ENCODE measurements around the gene CLK2. TPM values are rescaled to one million over a fixed set of nuclear protein-coding genes. Genes with fewer than 3 reads are reported as not detected.

Gene CLK2
- total RNA-seq, 2 donors from 2014 or later, result 69.8 to 82.3 TPM

DNA sequence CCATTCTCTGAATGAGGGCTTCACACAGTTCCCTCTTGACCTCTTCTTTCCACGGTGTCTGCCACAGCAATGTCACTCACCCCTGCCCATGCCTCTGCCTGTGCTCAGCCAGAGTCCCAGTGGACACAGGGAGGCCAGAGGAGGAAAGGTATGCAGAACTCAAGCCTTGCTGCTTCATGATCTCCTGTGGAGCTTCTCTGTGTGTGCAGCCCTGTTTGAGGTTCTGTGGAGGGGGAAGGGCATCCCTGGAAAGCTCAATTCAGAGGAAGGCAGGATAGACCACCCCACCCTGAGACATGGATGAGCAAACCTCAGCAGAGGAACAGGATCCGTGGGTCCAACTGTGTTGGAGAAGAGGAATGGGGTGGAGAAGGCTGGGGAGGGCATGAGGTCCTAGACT is 6.0 kb upstream of the CLK2 start:
- Histone ChIP-seq H3K9ac (ENCODE audit: extremely low read depth, low read length, poor library complexity, severe bottlenecking) (no peak overlapping the region), H3K27ac (ENCODE audit: low read depth, low read length) (no peak overlapping the region), H3K36me3 (ENCODE audit: control insufficient read depth, insufficient read depth, low read length) (no peaks in the 10 kb centered on the region), H3K4me1 (ENCODE audit: control insufficient read depth, insufficient read depth, low read length) (peaks cover 6% of the 10 kb centered on the region), H3K4me3 (ENCODE audit: low read length) (no peak overlapping the region), H3K9me3 (ENCODE audit: control insufficient read depth, low read length) (no peaks in the 10 kb centered on the region), H3K27me3 (ENCODE audit: control insufficient read depth, insufficient read depth, low read length, poor library complexity, severe bottlenecking) (no peaks in the 10 kb centered on the region)
- TF ChIP-seq, protein P1, sequence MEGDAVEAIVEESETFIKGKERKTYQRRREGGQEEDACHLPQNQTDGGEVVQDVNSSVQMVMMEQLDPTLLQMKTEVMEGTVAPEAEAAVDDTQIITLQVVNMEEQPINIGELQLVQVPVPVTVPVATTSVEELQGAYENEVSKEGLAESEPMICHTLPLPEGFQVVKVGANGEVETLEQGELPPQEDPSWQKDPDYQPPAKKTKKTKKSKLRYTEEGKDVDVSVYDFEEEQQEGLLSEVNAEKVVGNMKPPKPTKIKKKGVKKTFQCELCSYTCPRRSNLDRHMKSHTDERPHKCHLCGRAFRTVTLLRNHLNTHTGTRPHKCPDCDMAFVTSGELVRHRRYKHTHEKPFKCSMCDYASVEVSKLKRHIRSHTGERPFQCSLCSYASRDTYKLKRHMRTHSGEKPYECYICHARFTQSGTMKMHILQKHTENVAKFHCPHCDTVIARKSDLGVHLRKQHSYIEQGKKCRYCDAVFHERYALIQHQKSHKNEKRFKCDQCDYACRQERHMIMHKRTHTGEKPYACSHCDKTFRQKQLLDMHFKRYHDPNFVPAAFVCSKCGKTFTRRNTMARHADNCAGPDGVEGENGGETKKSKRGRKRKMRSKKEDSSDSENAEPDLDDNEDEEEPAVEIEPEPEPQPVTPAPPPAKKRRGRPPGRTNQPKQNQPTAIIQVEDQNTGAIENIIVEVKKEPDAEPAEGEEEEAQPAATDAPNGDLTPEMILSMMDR (conservative IDR thresholded peaks at IDR 0.05), result no peak
- Mint-ChIP-seq H3K9me3 (no peaks in the 10 kb centered on the region), H3K36me3 (ENCODE audit: low read depth) (peaks cover 5% of the 10 kb centered on the region), H3K27ac (no peak overlapping the region), H3K27me3 (ENCODE audit: insufficient read depth) (peaks cover 4% of the 10 kb centered on the region), H3K4me3 (no peak overlapping the region), H3K4me1 (peaks cover 13% of the 10 kb centered on the region)
- no peak for DNase-seq
- 79% methylated on average over 2 of the region's 2 CpGs; no CpG with 5 or more reads in 1 of the 2 experiments for WGBS, 2 experiments (ENCODE audit: insufficient coverage in 1 of 2, insufficient read length in 1 of 2)

DNA sequence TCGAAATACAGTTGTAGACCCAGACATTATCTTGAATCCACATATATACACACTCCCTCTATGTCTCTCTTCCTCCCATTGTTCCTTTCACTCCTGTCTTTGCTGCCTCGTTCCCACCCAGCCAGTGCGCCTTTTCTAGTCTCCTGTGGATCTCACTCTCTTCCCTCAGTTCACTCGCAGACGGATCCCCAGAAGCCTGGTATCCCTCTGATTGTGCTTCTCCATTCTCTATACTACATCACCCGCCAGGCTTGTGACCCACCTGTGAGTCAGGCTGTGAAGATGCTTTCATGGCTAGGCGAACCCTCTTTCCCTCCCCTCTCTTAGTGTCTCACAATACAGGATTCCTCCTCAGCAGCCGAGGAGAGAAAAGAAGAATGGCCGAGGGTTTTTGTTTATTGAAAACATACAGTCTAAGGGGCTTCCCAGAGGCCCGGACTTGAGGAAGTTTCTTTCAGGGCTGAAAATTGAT is 5.4 kb upstream of the CLK2 start:
- Mint-ChIP-seq H3K27ac (no peak overlapping the region), H3K9me3 (no peaks in the 10 kb centered on the region), H3K4me1 (peaks cover 15% of the 10 kb centered on the region), H3K36me3 (ENCODE audit: low read depth) (peaks cover 5% of the 10 kb centered on the region), H3K27me3 (ENCODE audit: insufficient read depth) (peaks cover 4% of the 10 kb centered on the region), H3K4me3 (peak overlapping the region; percentile 63)
- Histone ChIP-seq H3K9ac (ENCODE audit: extremely low read depth, low read length, poor library complexity, severe bottlenecking) (no peak overlapping the region), H3K27me3 (ENCODE audit: control insufficient read depth, insufficient read depth, low read length, poor library complexity, severe bottlenecking) (no peaks in the 10 kb centered on the region), H3K36me3 (ENCODE audit: control insufficient read depth, insufficient read depth, low read length) (no peaks in the 10 kb centered on the region), H3K4me3 (ENCODE audit: low read length) (no peak overlapping the region), H3K9me3 (ENCODE audit: control insufficient read depth, low read length) (no peaks in the 10 kb centered on the region), H3K27ac (ENCODE audit: low read depth, low read length) (no peak overlapping the region), H3K4me1 (ENCODE audit: control insufficient read depth, insufficient read depth, low read length) (peaks cover 6% of the 10 kb centered on the region)
- WGBS, 2 experiments (ENCODE audit: insufficient coverage in 1 of 2, insufficient read length in 1 of 2), result 56 to 63% methylated on average over 4 to 10 of the region's 10 CpGs
- TF ChIP-seq, protein P1 (conservative IDR thresholded peaks at IDR 0.05), result peak; percentile 6
- DNase-seq, result no peak

DNA sequence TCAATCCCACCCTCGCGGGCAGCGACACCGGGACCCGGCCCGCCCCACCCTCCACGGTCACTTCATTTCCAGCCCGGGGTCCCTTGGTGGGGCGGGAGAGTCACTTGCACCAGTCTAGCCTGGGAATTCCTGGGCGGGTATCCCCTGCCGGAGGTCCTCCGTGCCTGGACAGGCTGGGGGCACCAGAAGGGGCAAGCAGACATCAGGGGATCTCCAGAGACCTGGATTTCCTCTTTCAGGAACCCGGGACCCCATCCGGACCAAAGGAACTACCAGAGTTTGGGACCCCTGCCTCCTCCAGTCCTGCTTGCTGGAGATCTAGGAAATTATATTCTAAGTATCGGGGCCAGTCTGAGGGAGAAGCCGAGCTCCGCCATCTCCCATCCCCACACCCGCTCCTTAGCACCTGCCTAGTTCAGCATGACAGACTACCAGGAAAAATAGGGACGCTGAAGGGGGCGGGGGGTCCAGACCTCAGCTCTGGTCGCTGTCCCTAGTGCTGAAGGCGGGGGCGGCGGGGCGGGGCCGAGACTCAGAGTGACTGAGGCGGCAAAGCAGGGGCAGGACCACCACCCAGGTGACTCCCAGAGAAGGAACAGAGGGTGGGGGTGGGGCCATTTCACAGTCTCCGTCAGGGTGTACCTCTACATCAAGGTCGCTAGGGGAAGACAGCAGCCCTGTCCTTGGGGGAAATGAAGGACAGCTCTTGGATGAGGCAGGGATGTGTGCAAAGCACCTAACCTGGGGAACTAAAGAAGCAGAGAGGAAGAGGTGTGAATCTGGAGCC is 4.8 kb upstream of the CLK2 start:
- no peak overlapping the region for H3K27ac ChIP-seq (ENCODE audit: low read depth, low read length)
- 1% methylated on average over 12 to 29 of the region's 29 CpGs for WGBS, 2 experiments (ENCODE audit: insufficient coverage in 1 of 2, insufficient read length in 1 of 2)
- TF ChIP-seq, protein P1 (conservative IDR thresholded peaks at IDR 0.05), result peak; percentile 72

More for the DNA sequence above, 4.8 kb upstream of the CLK2 start:
- Histone ChIP-seq H3K4me1 (ENCODE audit: control insufficient read depth, insufficient read depth, low read length) (peaks cover 6% of the 10 kb centered on the region), H3K27me3 (ENCODE audit: control insufficient read depth, insufficient read depth, low read length, poor library complexity, severe bottlenecking) (no peaks in the 10 kb centered on the region), H3K36me3 (ENCODE audit: control insufficient read depth, insufficient read depth, low read length) (no peaks in the 10 kb centered on the region), H3K9me3 (ENCODE audit: control insufficient read depth, low read length) (no peaks in the 10 kb centered on the region), H3K9ac (ENCODE audit: extremely low read depth, low read length, poor library complexity, severe bottlenecking) (no peak overlapping the region), H3K4me3 (ENCODE audit: low read length) (peak overlapping the region; percentile 85)
- H3K4me3 Mint-ChIP-seq, result peak overlapping the region; percentile 63
- H3K27me3 Mint-ChIP-seq (ENCODE audit: insufficient read depth), result peaks cover 4% of the 10 kb centered on the region
- H3K4me1 Mint-ChIP-seq, result peaks cover 17% of the 10 kb centered on the region
- H3K27ac Mint-ChIP-seq, result no peak overlapping the region
- no peaks in the 10 kb centered on the region for H3K9me3 Mint-ChIP-seq
- H3K36me3 Mint-ChIP-seq (ENCODE audit: low read depth), result peaks cover 5% of the 10 kb centered on the region
- DNase-seq, result peak; percentile 100
